Spleen (tissue), 11 donors: ENCODE results near the gene HOXA1. TPM values are rescaled to one million over a fixed set of nuclear protein-coding genes. Genes with fewer than 3 reads are reported as not detected.

Experiments used
- DNase-seq: peaks from one replicate; pipeline ENCODE4 v3.0.0-alpha.2; 2020
- H3K27ac ChIP-seq, 8 donors: fragments of 200-600 bp; sonication (generic) in 7 of 8; 1 replicate in 4 of 8; 2 replicates in 4 of 8; pipeline versions ENCODE4 v1.5.0 to v1.8.0; 2016 to 2021; ENCODE audit warnings: inconsistent platforms in 4 of 8, mild to moderate bottlenecking in 4 of 8, moderate library complexity in 1 of 8
- H3K27me3 ChIP-seq, 7 donors: fragments of 200-600 bp; sonication (generic) in 6 of 7; replicated peaks in 1 of 7; 1 replicate in 4 of 7; 2 replicates in 3 of 7; pipeline versions ENCODE4 v1.5.0 to v1.8.0; 2016 to 2021; ENCODE audit warnings: inconsistent platforms in 3 of 7, mild to moderate bottlenecking in 1 of 7
- H3K36me3 ChIP-seq, 6 donors: fragments of 200-600 bp; sonication (generic) in 5 of 6; 1 replicate in 4 of 6; 2 replicates in 2 of 6; pipeline versions ENCODE4 v1.5.0 to v1.8.0; 2016 to 2021; ENCODE audit warnings: inconsistent platforms in 2 of 6
- H3K4me1 ChIP-seq, 6 donors: fragments of 200-600 bp; sonication (generic) in 5 of 6; 1 replicate in 3 of 6; 2 replicates in 3 of 6; pipeline versions ENCODE4 v1.5.0 to v1.8.0; 2016 to 2021; ENCODE audit warnings: inconsistent platforms in 3 of 6
- H3K4me3 ChIP-seq, 8 donors: fragments of 200-600 bp; sonication (generic) in 7 of 8; 1 replicate in 4 of 8; 2 replicates in 4 of 8; pipeline versions ENCODE4 v1.5.0 to v1.8.0; 2016 to 2021; ENCODE audit warnings: inconsistent platforms in 4 of 8, mild to moderate bottlenecking in 4 of 8, moderate library complexity in 2 of 8
- H3K9me3 ChIP-seq, 8 donors: fragments of 200-600 bp; sonication (generic) in 7 of 8; 1 replicate in 4 of 8; 2 replicates in 4 of 8; pipeline versions ENCODE4 v1.5.0 to v1.8.0; 2016 to 2021; ENCODE audit warnings: inconsistent platforms in 4 of 8
- CTCF ChIP-seq, 11 experiments: fragments of 200-600 bp in 7 of 11; fragments of 450-650 bp in 4 of 11; sonication (generic) in 4 of 11; IDR thresholded peaks in 8 of 11; conservative IDR thresholded peaks in 3 of 11; 1 replicate in 7 of 11; 2 replicates in 4 of 11; pipeline versions ENCODE4 v1.4.0 to v1.8.0; 2016 to 2021; ENCODE audit warnings: antibody characterized with exemption in 11 of 11, inconsistent platforms in 4 of 11, mild to moderate bottlenecking in 1 of 11
- POLR2A ChIP-seq, 3 donors: fragments of 450-650 bp; IDR thresholded peaks; one replicate each; pipeline ENCODE4 v1.5.1; 2017; ENCODE audit warnings: antibody characterized with exemption in 3 of 3, mild to moderate bottlenecking in 1 of 3
- POLR2AphosphoS5 ChIP-seq, 3 donors: sonication (generic); formaldehyde crosslinking; IDR thresholded peaks; one replicate each; pipeline ENCODE4 v1.5.1; 2017; ENCODE audit warnings: antibody characterized with exemption in 3 of 3
- WGBS, 5 donors: extraction: QIAGEN DNeasy Blood & Tissue Kit in 3 of 5; methylation state at CpG; one replicate each; pipeline versions ENCODE4 v1.1.5 to v1.1.7; 2013 to 2018; 5-methylcytosine and 5-hydroxymethylcytosine counted together
- intact Hi-C: fragments of 100-400 bp; cut with DNase I; formaldehyde crosslinking; loops from one replicate; pipeline ENCODE4 v1.15.0; 2023; ENCODE audit warnings: low total_unique reads
- polyA plus RNA-seq, 3 donors: library from polyadenylated mRNA; stranded (reverse); fragments of 200-250 nt; gene quantifications; one replicate each; pipeline ENCODE4 v1.2.1, GENCODE V29; 2013
- total RNA-seq, 7 donors: library from RNA; depleted of rRNA in 3 of 7; stranded (reverse); fragments of >200 nt in 3 of 7; fragmentation: NEBNext Ultra II Directional in 4 of 7; extraction: Animal tissue kit (Norgen Biotek cat#: 25700) in 4 of 7; gene quantifications; one replicate each; pipeline versions ENCODE4 v1.1.0 to v1.2.1, GENCODE V29; 2016 to 2021
- donor health status: healthy with polysubstance abuse.
- donor health status: DM: no; HTN: no; CAD: no; lungs with moderate emphysema.
- donor health status: DM: no; HTN: no; CAD: no.
- donor health status: Bipolar disorder and iron deficiency.
- donor health status: healthy.
- donor health status: DM: no; HTN: no; CAD: no.
- donor health status: DM: yes; HTN: yes; CAD: no.

Gene HOXA1
- total and polyA plus RNA-seq, 10 donors: 0.33 to 4.1 (median 1.5) TPM

GRCh38 chr7:27098578-27099451, 3.0 kb upstream of the HOXA1 start:
- Histone ChIP-seq H3K9me3 (no peaks in the 10 kb centered on the region), H3K36me3 (peaks cover 0 to 29% (median 0%) of the 10 kb centered on the region in 6 donors), H3K4me3 (peak overlapping the region in 7 of 8 donors; percentile 18 to 97 (median 86)), H3K27me3 (peaks cover 0 to 98% (median 19%) of the 10 kb centered on the region in 7 donors), H3K27ac (peak overlapping the region; percentile 78 to 97 (median 94)), H3K4me1 (peaks cover 21 to 92% (median 57%) of the 10 kb centered on the region in 6 donors)
- intact Hi-C loops: loop anchor here (10.0 kb wide), 1 partner anchor 244 kb away; no protein-coding TSS in a partner anchor
- 23 to 32% (median 28%) methylated on average over 38 of the region's 38 CpGs for WGBS, 5 donors
- DNase-seq: no peak
- peak in 2 of 3 donors; percentile 24 to 41 for TF ChIP-seq POLR2AphosphoS5 (IDR thresholded peaks at IDR 0.05)
- no peak for TF ChIP-seq POLR2A (IDR thresholded peaks at IDR 0.05)

GRCh38 chr7:27097686-27098577, 2.1 kb upstream of the HOXA1 start:
- TF ChIP-seq POLR2A (IDR thresholded peaks at IDR 0.05): no peak
- peak in 2 of 3 donors; percentile 3 to 45 for TF ChIP-seq POLR2AphosphoS5 (IDR thresholded peaks at IDR 0.05)
- WGBS, 5 donors: 22 to 30% (median 25%) methylated on average over 34 to 35 of the region's 35 CpGs
- DNase-seq: no peak
- H3K27me3 ChIP-seq: peaks cover 0 to 98% (median 12%) of the 10 kb centered on the region in 7 donors
- peaks cover 21 to 85% (median 54%) of the 10 kb centered on the region in 6 donors for H3K4me1 ChIP-seq
- peaks cover 0 to 29% (median 0%) of the 10 kb centered on the region in 6 donors for H3K36me3 ChIP-seq
- intact Hi-C loops: loop anchor here (10.0 kb wide), 1 partner anchor 243 kb away; no protein-coding TSS in a partner anchor
- peak overlapping the region; percentile 18 to 97 (median 86) for H3K4me3 ChIP-seq
- H3K27ac ChIP-seq: peak overlapping the region; percentile 78 to 97 (median 94)
- no peaks in the 10 kb centered on the region for H3K9me3 ChIP-seq

- peak overlapping the region; percentile 78 to 97 (median 94) for H3K27ac ChIP-seq
- no peaks in the 10 kb centered on the region for H3K9me3 ChIP-seq
- H3K27me3 ChIP-seq: peaks cover 0 to 98% (median 12%) of the 10 kb centered on the region in 7 donors
- peaks cover 21 to 77% (median 50%) of the 10 kb centered on the region in 6 donors for H3K4me1 ChIP-seq
- intact Hi-C loops: loop anchor here (10.0 kb wide), 1 partner anchor 242 kb away; no protein-coding TSS in a partner anchor
- DNase-seq: peak; percentile 88
- peak overlapping the region; percentile 70 to 97 (median 92) for H3K4me3 ChIP-seq
- WGBS, 5 donors: 0 to 1% (median 1%) methylated on average over 40 to 41 of the region's 41 CpGs
- peaks cover 0 to 29% (median 0%) of the 10 kb centered on the region in 6 donors for H3K36me3 ChIP-seq
- peak; percentile 69 to 81 (median 76) for TF ChIP-seq POLR2AphosphoS5 (IDR thresholded peaks at IDR 0.05)
- no peak for TF ChIP-seq CTCF (IDR thresholded peaks at IDR 0.05 in 8 of 11, conservative IDR thresholded peaks at IDR 0.05 in 3 of 11)
- TF ChIP-seq POLR2A (IDR thresholded peaks at IDR 0.05): peak in 1 of 3 donors; percentile 13
Measured at GRCh38 chr7:27096768-27097514, 1.1 kb upstream of the HOXA1 start.

- Histone ChIP-seq H3K9me3 (no peaks in the 10 kb centered on the region), H3K36me3 (peaks cover 0 to 15% (median 0%) of the 10 kb centered on the region in 6 donors), H3K4me1 (peaks cover 21 to 60% (median 43%) of the 10 kb centered on the region in 6 donors), H3K27me3 (peaks cover 0 to 99% (median 12%) of the 10 kb centered on the region in 7 donors), H3K4me3 (peak overlapping the region; percentile 70 to 97 (median 92)), H3K27ac (peak overlapping the region in 7 of 8 donors; percentile 89 to 97 (median 94))
- intact Hi-C loops: loop anchor here (10.0 kb wide), 1 partner anchor 240 kb away; no protein-coding TSS in a partner anchor
- DNase-seq: no peak
- 5 to 15% (median 9%) methylated on average over 17 to 33 of the region's 33 CpGs for WGBS, 5 donors
- TF ChIP-seq POLR2A (IDR thresholded peaks at IDR 0.05): no peak
- no peak for TF ChIP-seq CTCF (IDR thresholded peaks at IDR 0.05 in 8 of 11, conservative IDR thresholded peaks at IDR 0.05 in 3 of 11)
- TF ChIP-seq POLR2AphosphoS5 (IDR thresholded peaks at IDR 0.05): no peak
Measured at GRCh38 chr7:27095050-27095896, 527 bp downstream of the HOXA1 start.
